Ovary (tissue), 3 donors: ENCODE data around the gene HNRNPL.

ENCODE experiments used
- EP300 ChIP-seq: sonication (generic); formaldehyde crosslinking; IDR thresholded peaks from one replicate; pipeline ENCODE4 v1.6.1; 2017; ENCODE audit warnings: antibody characterized with exemption
- POLR2A ChIP-seq: fragments of 450-650 bp; IDR thresholded peaks from one replicate; pipeline ENCODE4 v1.6.1; 2017; ENCODE audit warnings: antibody characterized with exemption, mild to moderate bottlenecking, moderate library complexity
- TF ChIP-seq, protein P1 (sequence below), 3 donors: fragments of 450-650 bp in 2 of 3; fragments of 200-600 bp in 1 of 3; IDR thresholded peaks; one replicate each; pipeline versions ENCODE4 v1.5.1 to v1.8.0; 2016 to 2022; ENCODE audit warnings: antibody characterized with exemption in 3 of 3, mild to moderate bottlenecking in 1 of 3
- donor health status: DM: no; HTN: no; CAD: no.

DNA sequence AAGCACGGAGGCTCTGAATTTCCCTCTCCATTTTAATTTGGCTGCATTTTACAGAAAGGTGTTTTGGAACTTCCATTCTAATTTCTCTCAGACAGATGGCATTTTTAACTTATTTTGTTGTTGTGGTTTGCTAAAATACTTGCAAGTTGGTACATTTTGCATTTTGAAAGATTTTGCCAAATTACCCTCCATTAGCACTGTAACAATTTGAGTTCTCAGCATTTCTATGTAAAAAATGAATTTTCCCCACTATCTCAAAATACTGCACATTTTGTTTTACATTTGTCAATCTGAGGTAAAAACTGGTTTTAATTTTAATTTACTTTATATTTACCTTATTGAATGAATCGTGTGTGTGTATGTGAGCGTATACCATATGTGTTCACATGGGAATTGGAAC lies 7.0 kb upstream of the HNRNPL start:
- TF ChIP-seq, protein P1, sequence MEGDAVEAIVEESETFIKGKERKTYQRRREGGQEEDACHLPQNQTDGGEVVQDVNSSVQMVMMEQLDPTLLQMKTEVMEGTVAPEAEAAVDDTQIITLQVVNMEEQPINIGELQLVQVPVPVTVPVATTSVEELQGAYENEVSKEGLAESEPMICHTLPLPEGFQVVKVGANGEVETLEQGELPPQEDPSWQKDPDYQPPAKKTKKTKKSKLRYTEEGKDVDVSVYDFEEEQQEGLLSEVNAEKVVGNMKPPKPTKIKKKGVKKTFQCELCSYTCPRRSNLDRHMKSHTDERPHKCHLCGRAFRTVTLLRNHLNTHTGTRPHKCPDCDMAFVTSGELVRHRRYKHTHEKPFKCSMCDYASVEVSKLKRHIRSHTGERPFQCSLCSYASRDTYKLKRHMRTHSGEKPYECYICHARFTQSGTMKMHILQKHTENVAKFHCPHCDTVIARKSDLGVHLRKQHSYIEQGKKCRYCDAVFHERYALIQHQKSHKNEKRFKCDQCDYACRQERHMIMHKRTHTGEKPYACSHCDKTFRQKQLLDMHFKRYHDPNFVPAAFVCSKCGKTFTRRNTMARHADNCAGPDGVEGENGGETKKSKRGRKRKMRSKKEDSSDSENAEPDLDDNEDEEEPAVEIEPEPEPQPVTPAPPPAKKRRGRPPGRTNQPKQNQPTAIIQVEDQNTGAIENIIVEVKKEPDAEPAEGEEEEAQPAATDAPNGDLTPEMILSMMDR (IDR thresholded peaks at IDR 0.05) = no peak
- TF ChIP-seq POLR2A (no peak), EP300 (no peak)
